Left lung (tissue), 10 donors: ENCODE measurements around the gene RALGAPB. TPM values are rescaled to one million over a fixed set of nuclear protein-coding genes. Genes with fewer than 3 reads are reported as not detected.

Source experiments
- ATAC-seq: fragments of 200-7000 bp; cut with Tn5 transposase; one replicate; pipeline ENCODE4 v1.9.1; 2020; ENCODE audit warnings: moderate library complexity
- DNase-seq, 4 donors: peaks; one replicate each; pipeline ENCODE4 v3.0.0-alpha.2; 2013 to 2020
- H3K27ac ChIP-seq, 2 donors: fragments of 200-600 bp; sonication (generic) in 1 of 2; one replicate each; pipeline versions ENCODE4 v1.5.0 to v1.8.0; 2020 to 2021
- H3K27me3 ChIP-seq, 2 donors: fragments of 200-600 bp; sonication (generic) in 1 of 2; one replicate each; pipeline versions ENCODE4 v1.5.0 to v1.8.0; 2020 to 2021
- H3K36me3 ChIP-seq, 2 donors: fragments of 200-600 bp; sonication (generic) in 1 of 2; one replicate each; pipeline versions ENCODE4 v1.5.0 to v1.8.0; 2020 to 2021
- H3K4me1 ChIP-seq, 2 donors: fragments of 200-600 bp; one replicate each; pipeline ENCODE4 v1.8.0; 2021
- H3K4me3 ChIP-seq, 2 donors: fragments of 200-600 bp; sonication (generic) in 1 of 2; one replicate each; pipeline versions ENCODE4 v1.5.0 to v1.8.0; 2020 to 2021; ENCODE audit warnings: mild to moderate bottlenecking in 1 of 2
- H3K9me3 ChIP-seq, 2 donors: fragments of 200-600 bp; sonication (generic) in 1 of 2; one replicate each; pipeline versions ENCODE4 v1.5.0 to v1.8.0; 2020 to 2021
- intact Hi-C, 2 donors: fragments of 100-400 bp; cut with DNase I; formaldehyde crosslinking; loops; one replicate each; pipeline versions ENCODE4 v1.11.2 to v1.14.2; 2022
- polyA plus RNA-seq, 6 donors: library from polyadenylated mRNA; unstranded; fragments of 120-200 nt; gene quantifications; one replicate each; pipeline ENCODE4 v1.2.1, GENCODE V29; 2013; ENCODE audit not compliant: insufficient read length in 6 of 6
- total RNA-seq, 2 donors: library from RNA; stranded (reverse); fragmentation: NEBNext Ultra II Directional; extraction: Animal tissue kit (Norgen Biotek cat#: 25700); gene quantifications; one replicate each; pipeline ENCODE4 v1.2.1, GENCODE V29; 2021
- TF ChIP-seq, protein P1 (sequence below), 2 donors: fragments of 200-600 bp; sonication (generic) in 1 of 2; IDR thresholded peaks; one replicate each; pipeline versions ENCODE4 v1.5.0 to v1.8.0; 2021; ENCODE audit warnings: antibody characterized with exemption in 2 of 2
- donor health status: DM: no; HTN: yes; CAD: no.
- donor health status: DM: no; HTN: no; CAD: no.

The RALGAPB gene
- total and polyA plus RNA-seq, 8 donors, result 29.6 to 38.4 (median 35.8) TPM

DNA sequence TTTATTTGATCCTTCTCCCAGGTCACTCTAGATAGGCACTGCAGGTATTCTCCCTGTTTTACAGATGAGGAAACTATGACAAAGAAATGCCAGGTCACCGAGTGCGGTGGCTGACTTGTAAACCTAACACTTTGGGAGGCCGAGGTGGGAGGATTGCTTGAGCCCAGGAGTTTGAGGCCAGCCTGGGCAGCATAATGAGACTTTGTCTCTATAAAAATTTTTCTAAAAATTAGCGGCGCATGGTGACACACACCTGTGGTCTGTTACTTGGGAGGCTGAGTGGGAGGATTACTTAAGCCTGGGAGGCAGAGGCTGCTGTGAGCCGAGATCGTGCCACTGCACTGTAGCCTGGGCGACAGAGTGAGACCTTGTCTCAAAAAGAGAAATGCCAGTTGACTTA, 5.1 kb downstream of the RALGAPB start:
- Histone ChIP-seq H3K4me1 (peaks cover 13 to 23% of the 10 kb centered on the region in 2 donors), H3K27me3 (no peaks in the 10 kb centered on the region), H3K4me3 (no peak overlapping the region), H3K27ac (no peak overlapping the region), H3K36me3 (peaks cover 0 to 14% of the 10 kb centered on the region in 2 donors), H3K9me3 (no peaks in the 10 kb centered on the region)
- ATAC-seq, result no peak
- DNase-seq, result no peak
- intact Hi-C loops, result no loop called here
- TF ChIP-seq, protein P1, sequence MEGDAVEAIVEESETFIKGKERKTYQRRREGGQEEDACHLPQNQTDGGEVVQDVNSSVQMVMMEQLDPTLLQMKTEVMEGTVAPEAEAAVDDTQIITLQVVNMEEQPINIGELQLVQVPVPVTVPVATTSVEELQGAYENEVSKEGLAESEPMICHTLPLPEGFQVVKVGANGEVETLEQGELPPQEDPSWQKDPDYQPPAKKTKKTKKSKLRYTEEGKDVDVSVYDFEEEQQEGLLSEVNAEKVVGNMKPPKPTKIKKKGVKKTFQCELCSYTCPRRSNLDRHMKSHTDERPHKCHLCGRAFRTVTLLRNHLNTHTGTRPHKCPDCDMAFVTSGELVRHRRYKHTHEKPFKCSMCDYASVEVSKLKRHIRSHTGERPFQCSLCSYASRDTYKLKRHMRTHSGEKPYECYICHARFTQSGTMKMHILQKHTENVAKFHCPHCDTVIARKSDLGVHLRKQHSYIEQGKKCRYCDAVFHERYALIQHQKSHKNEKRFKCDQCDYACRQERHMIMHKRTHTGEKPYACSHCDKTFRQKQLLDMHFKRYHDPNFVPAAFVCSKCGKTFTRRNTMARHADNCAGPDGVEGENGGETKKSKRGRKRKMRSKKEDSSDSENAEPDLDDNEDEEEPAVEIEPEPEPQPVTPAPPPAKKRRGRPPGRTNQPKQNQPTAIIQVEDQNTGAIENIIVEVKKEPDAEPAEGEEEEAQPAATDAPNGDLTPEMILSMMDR (IDR thresholded peaks at IDR 0.05), result no peak

DNA sequence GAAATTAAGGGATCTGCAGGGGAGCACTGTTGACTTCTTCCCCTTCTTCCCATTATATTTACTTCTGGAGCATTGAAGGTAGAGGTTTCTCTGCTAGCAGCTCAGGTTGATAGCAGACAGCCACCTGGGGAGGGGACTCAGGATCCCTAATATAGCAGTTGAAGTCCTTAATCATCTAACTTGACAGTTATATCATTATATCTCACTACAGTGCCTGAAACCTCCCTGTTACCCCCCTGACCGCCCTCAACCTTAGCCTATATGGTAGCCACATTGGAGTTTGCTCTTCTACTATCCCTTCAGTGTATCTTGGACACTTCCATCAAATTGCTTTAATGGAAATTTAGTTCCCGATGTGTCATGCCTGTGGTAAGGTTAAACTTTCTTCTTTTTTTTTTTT, 7.0 kb downstream of the RALGAPB start:
- ATAC-seq, result no peak
- H3K4me1 ChIP-seq, result peaks cover under 1 to 8% of the 10 kb centered on the region in 2 donors

DNA sequence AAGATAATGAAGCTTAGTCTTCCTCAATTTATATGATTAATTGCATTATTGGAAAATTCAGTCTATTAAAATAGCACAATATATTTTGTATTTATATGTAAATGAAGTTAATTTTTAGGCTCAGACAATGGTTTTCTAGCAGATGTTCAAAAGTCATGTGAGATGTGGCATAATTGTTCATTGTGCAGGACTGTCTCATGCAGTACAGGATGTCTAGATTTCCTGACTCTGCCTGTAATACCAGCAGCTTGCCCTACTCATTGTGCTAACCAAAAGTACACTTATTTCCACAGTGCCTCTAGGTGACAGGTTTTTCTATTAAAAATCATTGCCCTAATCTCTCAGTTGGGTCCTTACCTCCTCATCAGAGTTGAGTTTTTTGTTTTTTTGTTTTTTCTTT, 12.4 kb downstream of the RALGAPB start:
- DNase-seq (no peak), ATAC-seq (no peak)
- H3K4me1 ChIP-seq, result peaks cover 0 to 6% of the 10 kb centered on the region in 2 donors
- H3K27ac ChIP-seq, result no peak overlapping the region
- no peak overlapping the region for H3K4me3 ChIP-seq
- no peaks in the 10 kb centered on the region for H3K27me3 ChIP-seq
- H3K36me3 ChIP-seq, result peaks cover 0 to 39% of the 10 kb centered on the region in 2 donors
- intact Hi-C loops, result no loop called here
- no peaks in the 10 kb centered on the region for H3K9me3 ChIP-seq
- TF ChIP-seq, protein P1 (IDR thresholded peaks at IDR 0.05), result no peak

More for the DNA sequence above, 7.0 kb downstream of the RALGAPB start:
- H3K27ac ChIP-seq, result no peak overlapping the region
- H3K36me3 ChIP-seq, result peaks cover 0 to 19% of the 10 kb centered on the region in 2 donors
- no peak for DNase-seq
- no peak overlapping the region for H3K4me3 ChIP-seq
- intact Hi-C loops, result no loop called here
- no peaks in the 10 kb centered on the region for H3K9me3 ChIP-seq
- TF ChIP-seq, protein P1 (IDR thresholded peaks at IDR 0.05), result no peak
- no peaks in the 10 kb centered on the region for H3K27me3 ChIP-seq

DNA sequence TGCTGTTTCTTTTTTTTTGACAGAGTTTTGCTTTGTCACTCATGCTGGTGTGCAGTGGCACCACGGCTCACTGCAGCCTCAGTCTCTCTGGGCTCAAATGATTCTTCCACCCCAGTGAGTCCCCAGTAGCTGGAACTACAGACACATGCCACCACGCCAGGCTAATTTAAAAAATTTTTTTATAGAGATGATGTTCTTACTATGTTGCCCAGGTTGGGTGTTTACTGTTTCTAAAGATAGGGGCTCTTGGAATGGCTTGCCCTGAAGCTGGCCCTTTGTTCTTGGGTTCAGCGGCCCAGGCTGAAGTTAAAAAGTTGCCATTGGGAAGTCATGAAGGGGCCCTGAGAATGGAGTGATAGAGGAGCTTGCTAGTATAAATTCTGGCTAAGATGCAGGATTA, 16.5 kb downstream of the RALGAPB start:
- H3K27me3 ChIP-seq, result no peaks in the 10 kb centered on the region
- intact Hi-C loops, result no loop called here
- DNase-seq (no peak), ATAC-seq (no peak)
- H3K9me3 ChIP-seq, result no peaks in the 10 kb centered on the region
- no peak overlapping the region for H3K27ac ChIP-seq
- no peak overlapping the region for H3K4me3 ChIP-seq
- peaks cover 0 to 6% of the 10 kb centered on the region in 2 donors for H3K4me1 ChIP-seq
- H3K36me3 ChIP-seq, result peaks cover 0 to 57% of the 10 kb centered on the region in 2 donors
- TF ChIP-seq, protein P1 (IDR thresholded peaks at IDR 0.05), result no peak

DNA sequence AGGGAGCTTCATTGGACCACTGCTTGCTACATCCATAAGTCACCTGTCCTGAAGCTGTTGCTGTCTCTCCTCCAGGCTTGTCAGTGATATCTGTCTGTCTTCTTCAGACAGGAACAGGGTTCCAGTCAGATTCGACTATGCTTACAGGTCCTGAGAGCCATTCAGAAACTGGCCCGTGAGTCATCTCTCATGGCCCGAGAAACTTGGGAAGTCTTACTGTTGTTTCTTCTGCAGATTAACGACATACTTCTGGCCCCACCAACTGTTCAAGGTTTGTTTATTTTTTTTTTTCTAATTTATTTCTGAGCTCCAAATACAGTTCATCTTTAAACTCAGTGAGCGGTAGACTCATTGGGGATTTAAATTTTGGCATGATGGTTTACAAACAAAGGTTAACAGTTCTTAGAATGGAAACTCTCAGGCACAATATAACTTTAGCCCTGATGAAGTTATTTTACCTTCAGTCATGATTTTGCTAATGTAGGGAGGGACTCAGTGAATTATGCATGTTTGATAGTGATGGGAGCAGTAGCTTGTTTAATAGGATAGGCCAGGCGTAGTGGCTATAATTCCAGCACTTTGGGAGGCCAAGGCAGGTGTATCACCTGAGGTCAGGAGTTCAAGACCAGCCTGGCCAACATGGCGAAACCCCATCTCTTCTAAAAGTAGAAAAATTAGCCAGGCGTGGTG, 24.7 kb downstream of the RALGAPB start:
- no peak overlapping the region for H3K27ac ChIP-seq
- TF ChIP-seq, protein P1 (IDR thresholded peaks at IDR 0.05), result no peak
- H3K4me3 ChIP-seq, result no peak overlapping the region
- no peaks in the 10 kb centered on the region for H3K27me3 ChIP-seq
- DNase-seq (no peak), ATAC-seq (no peak)
- no peaks in the 10 kb centered on the region for H3K4me1 ChIP-seq
- peaks cover 0 to 89% of the 10 kb centered on the region in 2 donors for H3K36me3 ChIP-seq
- intact Hi-C loops, result no loop called here
- no peaks in the 10 kb centered on the region for H3K9me3 ChIP-seq
